ENCODE data around the gene ABT1. TPM values are rescaled to one million over a fixed set of nuclear protein-coding genes. Genes with fewer than 3 reads are reported as not detected.

The ABT1 gene
- total and polyA plus RNA-seq, 2 of the 8 experiments (the other 6 are each of a cell fraction or from before 2014, with no cell fraction given), result 20.5 to 30.7 TPM

DNA sequence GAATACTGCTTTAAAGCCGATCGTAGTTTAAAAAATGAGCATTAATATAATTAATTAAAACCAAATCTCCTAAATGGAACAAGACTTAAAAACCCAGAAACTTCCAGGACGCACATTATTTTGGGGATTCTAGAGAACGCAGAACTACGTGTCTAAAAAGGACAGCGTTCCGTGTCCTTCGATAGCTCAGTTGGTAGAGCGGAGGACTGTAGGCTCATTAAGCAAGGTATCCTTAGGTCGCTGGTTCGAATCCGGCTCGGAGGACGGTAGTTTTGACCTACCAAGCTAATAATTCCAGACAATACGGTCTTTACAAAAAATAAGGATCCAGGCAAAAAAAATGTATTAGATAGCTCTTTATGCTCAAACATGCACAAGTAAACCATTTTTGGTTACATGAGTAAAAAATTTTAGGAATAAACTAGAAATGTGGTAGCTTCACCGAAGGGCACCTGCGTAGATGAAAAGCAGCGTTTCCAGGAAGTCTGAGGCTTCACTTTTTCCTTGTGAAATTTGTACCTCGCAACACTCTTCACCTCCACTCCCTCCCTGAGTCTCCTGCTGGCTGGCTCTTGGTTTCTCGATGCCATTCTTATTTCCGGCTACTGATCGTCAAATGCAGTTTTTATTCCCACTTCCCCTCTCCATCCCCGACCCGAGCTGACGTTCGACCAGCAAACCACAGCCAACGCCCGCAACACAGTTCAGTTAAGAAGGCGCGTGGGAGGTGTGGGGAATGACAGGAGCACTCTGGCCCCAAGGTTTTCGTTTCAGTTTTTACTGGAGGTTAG lies 19.6 kb upstream of the ABT1 start (continued):
- TF ChIP-seq, protein P1, sequence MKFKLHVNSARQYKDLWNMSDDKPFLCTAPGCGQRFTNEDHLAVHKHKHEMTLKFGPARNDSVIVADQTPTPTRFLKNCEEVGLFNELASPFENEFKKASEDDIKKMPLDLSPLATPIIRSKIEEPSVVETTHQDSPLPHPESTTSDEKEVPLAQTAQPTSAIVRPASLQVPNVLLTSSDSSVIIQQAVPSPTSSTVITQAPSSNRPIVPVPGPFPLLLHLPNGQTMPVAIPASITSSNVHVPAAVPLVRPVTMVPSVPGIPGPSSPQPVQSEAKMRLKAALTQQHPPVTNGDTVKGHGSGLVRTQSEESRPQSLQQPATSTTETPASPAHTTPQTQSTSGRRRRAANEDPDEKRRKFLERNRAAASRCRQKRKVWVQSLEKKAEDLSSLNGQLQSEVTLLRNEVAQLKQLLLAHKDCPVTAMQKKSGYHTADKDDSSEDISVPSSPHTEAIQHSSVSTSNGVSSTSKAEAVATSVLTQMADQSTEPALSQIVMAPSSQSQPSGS (IDR thresholded peaks at IDR 0.05; ENCODE audit: low read length), result peak; percentile 75
- TF ChIP-seq TBP (IDR thresholded peaks at IDR 0.05; ENCODE audit: low read depth, low read length), result peak; percentile 100
- peak; percentile 31; the same call in 1 of the 2 replicates for TF ChIP-seq NRF1 (IDR thresholded peaks at IDR 0.05; ENCODE audit: low read depth, low read length)
